ENCODE data around the gene CCNL2. TPM values are rescaled to one million over a fixed set of nuclear protein-coding genes. Genes with fewer than 3 reads are reported as not detected.

The CCNL2 gene
- polyA plus RNA-seq, 3 donors = 183 to 230 (median 206) TPM

- DNase-seq (ENCODE audit: low read depth in 3 of 3, low spot score in 2 of 3) = no peak
Measured at GRCh38 chr1:1359664-1360468, 39.3 kb downstream of the CCNL2 start.

GRCh38 chr1:1359308-1359663 lies 39.8 kb downstream of the CCNL2 start:
- DNase-seq (ENCODE audit: low read depth in 3 of 3, low spot score in 2 of 3) = no peak

- DNase-seq (ENCODE audit: low read depth in 3 of 3, low spot score in 2 of 3) = no peak
Measured at GRCh38 chr1:1358433-1359271, 40.5 kb downstream of the CCNL2 start, which contains the start of gene MXRA8. Gene MXRA8 (minus strand): TSS chr1:1358555. CDS start chr1:1358504, 51 bp downstream.

- no peak for DNase-seq (ENCODE audit: low read depth in 3 of 3, low spot score in 2 of 3)
Measured at GRCh38 chr1:1357871-1358432, 41.2 kb downstream of the CCNL2 start.

GRCh38 chr1:1356796-1357401 lies 42.2 kb downstream of the CCNL2 start:
- no peak for DNase-seq (ENCODE audit: low read depth in 3 of 3, low spot score in 2 of 3)

GRCh38 chr1:1356166-1356795 lies 42.9 kb downstream of the CCNL2 start:
- DNase-seq (ENCODE audit: low read depth in 3 of 3, low spot score in 2 of 3) = no peak

GRCh38 chr1:1355416-1355815 lies 43.7 kb downstream of the CCNL2 start:
- no peak for DNase-seq (ENCODE audit: low read depth in 3 of 3, low spot score in 2 of 3)

- DNase-seq (ENCODE audit: low read depth in 3 of 3, low spot score in 2 of 3) = no peak
Measured at GRCh38 chr1:1354271-1355247, 44.6 kb downstream of the CCNL2 start.

GRCh38 chr1:1353389-1354151 lies 45.6 kb downstream of the CCNL2 start:
- no peak for DNase-seq (ENCODE audit: low read depth in 3 of 3, low spot score in 2 of 3)

GRCh38 chr1:1352786-1353388 lies 46.2 kb downstream of the CCNL2 start:
- no peak for DNase-seq (ENCODE audit: low read depth in 3 of 3, low spot score in 2 of 3)

GRCh38 chr1:1351511-1352427 lies 47.4 kb downstream of the CCNL2 start:
- no peak for DNase-seq (ENCODE audit: low read depth in 3 of 3, low spot score in 2 of 3)

GRCh38 chr1:1349256-1350012 lies 49.7 kb downstream of the CCNL2 start, which contains the start of gene DVL1:
Gene DVL1 (minus strand): TSS chr1:1349418. CDS start chr1:1349065, 353 bp downstream.
- DNase-seq (ENCODE audit: low read depth in 3 of 3, low spot score in 2 of 3) = no peak

GRCh38 chr1:1348420-1349255 lies 50.5 kb downstream of the CCNL2 start:
- DNase-seq (ENCODE audit: low read depth in 3 of 3, low spot score in 2 of 3) = no peak

GRCh38 chr1:1347663-1348419 lies 51.3 kb downstream of the CCNL2 start:
- no peak for DNase-seq (ENCODE audit: low read depth in 3 of 3, low spot score in 2 of 3)
